CD14-positive monocyte (primary cell): ENCODE results near the gene TBCCD1. TPM values are rescaled to one million over a fixed set of nuclear protein-coding genes. Genes with fewer than 3 reads are reported as not detected.

Experiments
- DNase-seq, 3 donors: peaks; one replicate each; pipeline ENCODE4 v3.0.0-alpha.2; 2011 to 2022
- H2AFZ ChIP-seq: 2 replicates; pipeline ENCODE4 v1.6.0; 2012; ENCODE audit warnings: mild to moderate bottlenecking, low read depth, low read length, inconsistent platforms; ENCODE audit not compliant: insufficient read depth, poor library complexity, severe bottlenecking
- H3K27ac ChIP-seq, 2 donors: 1 replicate in 1 of 2; 2 replicates in 1 of 2; pipeline ENCODE4 v1.5.1; 2012 to 2013; ENCODE audit warnings: low read length in 2 of 2, control low read depth in 1 of 2, inconsistent platforms in 1 of 2, low read depth in 1 of 2, mild to moderate bottlenecking in 1 of 2
- H3K27me3 ChIP-seq, 2 donors: one replicate each; pipeline versions ENCODE4 v1.6.0 to v1.6.1; 2011 to 2013; ENCODE audit warnings: low read length in 2 of 2; ENCODE audit not compliant: control insufficient read depth in 2 of 2, insufficient read depth in 2 of 2
- H3K36me3 ChIP-seq, 2 donors: replicated peaks in 1 of 2; 1 replicate in 1 of 2; 2 replicates in 1 of 2; pipeline versions ENCODE4 v1.5.1 to v1.6.1; 2012 to 2013; ENCODE audit warnings: low read length in 2 of 2, control low read depth in 1 of 2, inconsistent platforms in 1 of 2, mild to moderate bottlenecking in 1 of 2; ENCODE audit not compliant: insufficient read depth in 2 of 2, control insufficient read depth in 1 of 2
- H3K4me1 ChIP-seq, 2 donors: 1 replicate in 1 of 2; 2 replicates in 1 of 2; pipeline versions ENCODE4 v1.5.1 to v1.6.1; 2012 to 2013; ENCODE audit warnings: low read length in 2 of 2, control low read depth in 1 of 2, inconsistent platforms in 1 of 2, mild to moderate bottlenecking in 1 of 2, moderate library complexity in 1 of 2; ENCODE audit not compliant: insufficient read depth in 2 of 2, control insufficient read depth in 1 of 2
- H3K4me2 ChIP-seq: replicated peaks from 2 replicates; pipeline ENCODE3; 2012; ENCODE audit warnings: low read length, moderate library complexity, mild to moderate bottlenecking; ENCODE audit not compliant: poor library complexity, severe bottlenecking; ENCODE audit errors: extremely low read depth
- H3K4me3 ChIP-seq, 3 experiments: fragments of 200-600 bp in 1 of 3; sonication (generic) in 1 of 3; replicated peaks in 1 of 3; 1 replicate in 2 of 3; 2 replicates in 1 of 3; pipeline ENCODE4 v1.5.1; 2011 to 2013; ENCODE audit warnings: low read length in 3 of 3, mild to moderate bottlenecking in 3 of 3, control low read depth in 2 of 3, low read depth in 2 of 3, inconsistent platforms in 1 of 3, moderate library complexity in 1 of 3
- H3K79me2 ChIP-seq: 2 replicates; pipeline ENCODE4 v1.6.0; 2012; ENCODE audit warnings: mild to moderate bottlenecking, control low read depth, inconsistent platforms, low read length, moderate library complexity; ENCODE audit not compliant: insufficient read depth
- H3K9ac ChIP-seq: 2 replicates; pipeline ENCODE4 v1.6.0; 2017; ENCODE audit warnings: low read length, mild to moderate bottlenecking; ENCODE audit not compliant: insufficient read depth, poor library complexity, severe bottlenecking
- H3K9me3 ChIP-seq, 2 donors: replicated peaks in 1 of 2; 1 replicate in 1 of 2; 2 replicates in 1 of 2; pipeline versions ENCODE4 v1.5.1 to v1.6.1; 2012 to 2013; ENCODE audit warnings: low read length in 2 of 2, control low read depth in 1 of 2; ENCODE audit not compliant: control insufficient read depth in 1 of 2, insufficient read depth in 1 of 2
- H4K20me1 ChIP-seq: 2 replicates; pipeline ENCODE4 v1.6.0; 2012; ENCODE audit warnings: mild to moderate bottlenecking, low read length, control low read depth, moderate library complexity; ENCODE audit not compliant: insufficient read depth
- H3K27ac Mint-ChIP-seq, 7 donors: one replicate each; pipeline ENCODE4 v1.8.0; 2020; ENCODE audit warnings: mild to moderate bottlenecking in 7 of 7, mixed read lengths in 7 of 7, moderate library complexity in 6 of 7, inconsistent platforms in 2 of 7
- H3K27me3 Mint-ChIP-seq, 3 donors: one replicate each; pipeline ENCODE4 v1.8.0; 2021 to 2022; ENCODE audit warnings: low read depth in 3 of 3, mild to moderate bottlenecking in 3 of 3, mixed read lengths in 3 of 3, moderate library complexity in 3 of 3, inconsistent platforms in 1 of 3
- H3K36me3 Mint-ChIP-seq, 2 donors: one replicate each; pipeline ENCODE4 v1.8.0; 2020; ENCODE audit warnings: mixed read lengths in 2 of 2, inconsistent platforms in 1 of 2, mild to moderate bottlenecking in 1 of 2
- H3K4me1 Mint-ChIP-seq: one replicate; pipeline ENCODE4 v1.8.0; 2020; ENCODE audit warnings: mild to moderate bottlenecking, mixed read lengths
- H3K4me3 Mint-ChIP-seq, 2 donors: one replicate each; pipeline ENCODE4 v1.8.0; 2020; ENCODE audit warnings: mild to moderate bottlenecking in 2 of 2, mixed read lengths in 2 of 2, moderate library complexity in 1 of 2
- H3K9me3 Mint-ChIP-seq, 7 donors: one replicate each; pipeline ENCODE4 v1.8.0; 2020 to 2022; ENCODE audit warnings: mixed read lengths in 7 of 7, mild to moderate bottlenecking in 6 of 7, moderate library complexity in 6 of 7, inconsistent platforms in 2 of 7
- CTCF ChIP-seq: fragments of 200-600 bp; IDR thresholded peaks from one replicate; pipeline ENCODE4 v1.8.0; 2022; ENCODE audit warnings: antibody characterized with exemption, mild to moderate bottlenecking
- WGBS: methylation state at CpG from one replicate; pipeline ENCODE4 v1.1.5; 2013; ENCODE audit warnings: missing lambda C conversion rate; ENCODE audit not compliant: insufficient coverage; 5-methylcytosine and 5-hydroxymethylcytosine counted together
- intact Hi-C, 2 donors: fragments of 100-400 bp; cut with micrococcal nuclease; formaldehyde crosslinking; loops; one replicate each; pipeline versions ENCODE4 v1.15.0 to v1.15.1; 2023
- polyA plus RNA-seq, 3 donors: library from polyadenylated mRNA; depleted of rRNA in 1 of 3; unstranded in 2 of 3; stranded (reverse) in 1 of 3; fragments of 300-500 nt in 2 of 3; fragments of >200 nt in 1 of 3; fragmentation: Illumina TruSeq in 2 of 3; gene quantifications; 1 replicate in 2 of 3; 2 replicates in 1 of 3; pipeline ENCODE4 v1.2.3, GENCODE V29; 2012 to 2021

TBCCD1 gene
- polyA plus RNA-seq, 3 donors = 9.2 to 9.6 (median 9.6) TPM

- H4K20me1 ChIP-seq = no peaks in the 10 kb centered on the region
- WGBS = no CpG with 5 or more reads among the region's 3 CpGs
These were observed 13.6 kb upstream of the TBCCD1 start for GRCh38 chr3:186580785-186581184.

GRCh38 chr3:186577521-186577920 is 10.4 kb upstream of the TBCCD1 start:
- no peak overlapping the region for H3K27ac ChIP-seq
- H3K9me3 Mint-ChIP-seq = no peaks in the 10 kb centered on the region
- peaks cover 21% of the 10 kb centered on the region for H3K79me2 ChIP-seq
- TF ChIP-seq CTCF = no peak
- H3K27me3 ChIP-seq = no peaks in the 10 kb centered on the region
- H3K4me1 Mint-ChIP-seq = peaks cover 1% of the 10 kb centered on the region
- H3K36me3 ChIP-seq = peaks cover 84 to 100% of the 10 kb centered on the region in 2 donors
- H3K4me3 ChIP-seq = no peak overlapping the region
- H3K27me3 Mint-ChIP-seq = no peaks in the 10 kb centered on the region
- H3K9me3 ChIP-seq = no peaks in the 10 kb centered on the region
- no peak overlapping the region for H3K9ac ChIP-seq
- H3K36me3 Mint-ChIP-seq = peaks cover 79 to 93% of the 10 kb centered on the region in 2 donors
- DNase-seq = no peak
- no peak overlapping the region for H3K4me3 Mint-ChIP-seq
- no CpG with 5 or more reads among the region's 2 CpGs for WGBS
- H3K4me2 ChIP-seq = no peak overlapping the region
- no peak overlapping the region for H3K27ac Mint-ChIP-seq
- H4K20me1 ChIP-seq = no peaks in the 10 kb centered on the region
- intact Hi-C loops = loop anchor here in 1 of 2 donors (10.0 kb wide), 1 partner anchor 207 kb away; the partner anchor contains the start of gene EIF4A2
- H2AFZ ChIP-seq = no peak overlapping the region
- H3K4me1 ChIP-seq = no peaks in the 10 kb centered on the region

More at GRCh38 chr3:186580785-186581184, 13.6 kb upstream of the TBCCD1 start:
- Histone ChIP-seq H2AFZ (no peak overlapping the region), H3K27me3 (no peaks in the 10 kb centered on the region), H3K36me3 (peaks cover 93 to 100% of the 10 kb centered on the region in 2 donors), H3K9me3 (no peaks in the 10 kb centered on the region), H3K79me2 (no peaks in the 10 kb centered on the region), H3K4me2 (no peak overlapping the region), H3K4me3 (no peak overlapping the region), H3K4me1 (no peaks in the 10 kb centered on the region), H3K27ac (no peak overlapping the region), H3K9ac (no peak overlapping the region)
- H3K4me3 Mint-ChIP-seq = no peak overlapping the region
- H3K36me3 Mint-ChIP-seq = peaks cover 89 to 94% of the 10 kb centered on the region in 2 donors
- intact Hi-C loops = no loop called here
- no peak for TF ChIP-seq CTCF
- DNase-seq = no peak
- H3K9me3 Mint-ChIP-seq = no peaks in the 10 kb centered on the region
- no peak overlapping the region for H3K27ac Mint-ChIP-seq
- H3K27me3 Mint-ChIP-seq = no peaks in the 10 kb centered on the region
- H3K4me1 Mint-ChIP-seq = no peaks in the 10 kb centered on the region
